ENCODE results near the gene BPGM.

DNA sequence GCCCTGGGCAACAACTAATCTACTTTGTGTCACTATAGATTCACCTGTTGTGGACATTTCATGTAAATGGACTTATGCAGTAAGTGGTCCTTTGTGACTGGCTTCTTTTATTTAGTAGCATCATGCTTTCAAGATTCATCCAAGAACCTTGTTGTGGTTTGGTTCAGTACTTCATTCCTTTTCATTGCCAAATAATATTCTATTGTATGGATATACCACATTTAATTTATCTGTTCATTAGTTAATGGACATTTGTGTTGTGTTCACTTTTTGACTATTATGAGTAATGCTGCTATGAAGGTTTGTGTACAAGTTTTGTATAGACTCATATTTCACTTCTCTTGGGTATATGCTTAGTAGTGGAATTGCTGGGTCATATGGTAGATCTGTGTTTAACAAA is 27.8 kb downstream of the BPGM start:
- TF ChIP-seq CTCF (IDR thresholded peaks at IDR 0.05) (no peak), POLR2A (IDR thresholded peaks at IDR 0.05) (no peak)

All from thyroid gland (tissue), 4 donors.